ENCODE measurements around the gene OGN.

The OGN gene

GRCh38 chr9:92359394-92359995 lies 44.9 kb downstream of the OGN start:
- Histone ChIP-seq H3K27me3 (ENCODE audit: control insufficient read depth, low read length) (no peaks in the 10 kb centered on the region), H3K9me2 (replicated peaks; ENCODE audit: control insufficient read depth, low read length) (no peaks in the 10 kb centered on the region), H4K20me1 (ENCODE audit: control insufficient read depth, insufficient read depth, low read depth, low read length) (no peaks in the 10 kb centered on the region), H3K9me3 (ENCODE audit: control insufficient read depth, insufficient read depth, low read length) (no peaks in the 10 kb centered on the region), H3K27ac (ENCODE audit: low read depth, low read length) (no peak overlapping the region), H3K4me1 (ENCODE audit: control insufficient read depth, low read length) (no peaks in the 10 kb centered on the region), H3K4me2 (ENCODE audit: low read length) (no peak overlapping the region), H3K36me3 (ENCODE audit: control insufficient read depth, low read length) (0 out of 2 replicates have a peak, but pooled peaks cover 3% of the 10 kb centered on the region), H3K4me3 (ENCODE audit: low read length) (no peak overlapping the region), H3F3A (ENCODE audit: control insufficient read depth, insufficient read depth) (no peaks in the 10 kb centered on the region), H3K79me2 (ENCODE audit: control insufficient read depth, low read length) (no peaks in the 10 kb centered on the region)
- TF ChIP-seq, protein P1, sequence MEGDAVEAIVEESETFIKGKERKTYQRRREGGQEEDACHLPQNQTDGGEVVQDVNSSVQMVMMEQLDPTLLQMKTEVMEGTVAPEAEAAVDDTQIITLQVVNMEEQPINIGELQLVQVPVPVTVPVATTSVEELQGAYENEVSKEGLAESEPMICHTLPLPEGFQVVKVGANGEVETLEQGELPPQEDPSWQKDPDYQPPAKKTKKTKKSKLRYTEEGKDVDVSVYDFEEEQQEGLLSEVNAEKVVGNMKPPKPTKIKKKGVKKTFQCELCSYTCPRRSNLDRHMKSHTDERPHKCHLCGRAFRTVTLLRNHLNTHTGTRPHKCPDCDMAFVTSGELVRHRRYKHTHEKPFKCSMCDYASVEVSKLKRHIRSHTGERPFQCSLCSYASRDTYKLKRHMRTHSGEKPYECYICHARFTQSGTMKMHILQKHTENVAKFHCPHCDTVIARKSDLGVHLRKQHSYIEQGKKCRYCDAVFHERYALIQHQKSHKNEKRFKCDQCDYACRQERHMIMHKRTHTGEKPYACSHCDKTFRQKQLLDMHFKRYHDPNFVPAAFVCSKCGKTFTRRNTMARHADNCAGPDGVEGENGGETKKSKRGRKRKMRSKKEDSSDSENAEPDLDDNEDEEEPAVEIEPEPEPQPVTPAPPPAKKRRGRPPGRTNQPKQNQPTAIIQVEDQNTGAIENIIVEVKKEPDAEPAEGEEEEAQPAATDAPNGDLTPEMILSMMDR (IDR thresholded peaks at IDR 0.05; ENCODE audit: low read depth, low read length, poor library complexity, severe bottlenecking), result no peak
- no peak for TF ChIP-seq EZH2phosphoT487 (IDR thresholded peaks at IDR 0.05; ENCODE audit: borderline replicate concordance, low read length)

DNA sequence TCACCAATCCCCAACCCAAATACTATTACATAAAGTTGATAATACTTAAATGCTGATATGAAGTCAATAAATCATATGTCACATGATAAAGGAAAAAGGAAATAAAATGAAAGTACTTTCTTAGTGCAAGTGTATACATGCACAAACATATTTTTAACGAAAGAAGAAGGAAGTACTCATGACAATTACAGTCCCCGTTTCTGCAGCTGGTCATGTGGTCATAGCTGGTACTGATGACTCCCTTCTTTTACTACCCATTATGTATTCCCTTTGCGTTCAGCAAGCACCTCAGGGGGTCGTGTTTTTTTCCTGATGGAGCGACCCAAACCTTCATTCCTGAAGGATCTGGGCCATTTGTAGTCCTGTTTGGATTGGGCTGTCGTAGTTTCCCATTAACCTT lies 51.3 kb downstream of the OGN start:
- Histone ChIP-seq H3K4me3 (ENCODE audit: low read length) (no peak overlapping the region), H3K27ac (ENCODE audit: low read depth, low read length) (no peak overlapping the region), H3K4me1 (ENCODE audit: control insufficient read depth, low read length) (no peaks in the 10 kb centered on the region), H3K9me2 (replicated peaks; ENCODE audit: control insufficient read depth, low read length) (no peaks in the 10 kb centered on the region), H3K79me2 (ENCODE audit: control insufficient read depth, low read length) (no peaks in the 10 kb centered on the region), H3K9me3 (ENCODE audit: control insufficient read depth, insufficient read depth, low read length) (0 out of 2 replicates have a peak, but pooled peaks cover 6% of the 10 kb centered on the region), H3K4me2 (ENCODE audit: low read length) (no peak overlapping the region), H3K36me3 (ENCODE audit: control insufficient read depth, low read length) (peaks cover 31% of the 10 kb centered on the region), H4K20me1 (ENCODE audit: control insufficient read depth, insufficient read depth, low read depth, low read length) (no peaks in the 10 kb centered on the region), H3F3A (ENCODE audit: control insufficient read depth, insufficient read depth) (no peaks in the 10 kb centered on the region), H3K27me3 (ENCODE audit: control insufficient read depth, low read length) (no peaks in the 10 kb centered on the region)
- TF ChIP-seq, protein P1 (IDR thresholded peaks at IDR 0.05; ENCODE audit: low read depth, low read length, poor library complexity, severe bottlenecking), result no peak

DNA sequence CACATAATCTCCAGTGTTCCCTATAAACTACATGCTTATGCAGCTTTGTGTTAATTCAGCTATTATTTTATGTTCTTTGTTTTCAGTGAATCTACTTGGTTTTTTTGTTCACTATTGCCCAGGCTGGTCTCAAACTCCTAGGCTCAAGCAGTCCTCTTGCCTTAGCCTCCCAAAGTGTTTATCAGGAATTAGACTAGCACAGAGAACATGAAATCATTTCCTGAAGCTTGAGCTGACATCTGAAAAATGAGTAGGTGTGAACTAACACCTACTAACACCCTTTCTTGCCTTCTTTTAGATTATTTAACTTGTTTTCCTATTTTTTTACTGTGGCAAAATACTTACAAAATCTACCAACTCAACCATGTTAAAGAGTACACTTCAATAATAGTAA lies 53.6 kb downstream of the OGN start:
- H3K4me3 ChIP-seq (ENCODE audit: low read length), result no peak overlapping the region
- H3K36me3 ChIP-seq (ENCODE audit: control insufficient read depth, low read length), result peaks cover 45% of the 10 kb centered on the region
- no peak for TF ChIP-seq EZH2phosphoT487 (IDR thresholded peaks at IDR 0.05; ENCODE audit: borderline replicate concordance, low read length)
- TF ChIP-seq, protein P1 (IDR thresholded peaks at IDR 0.05; ENCODE audit: low read depth, low read length, poor library complexity, severe bottlenecking), result no peak
- no peaks in the 10 kb centered on the region for H3K27me3 ChIP-seq (ENCODE audit: control insufficient read depth, low read length)
- 0 out of 2 replicates have a peak, but pooled peaks cover 6% of the 10 kb centered on the region for H3K9me3 ChIP-seq (ENCODE audit: control insufficient read depth, insufficient read depth, low read length)
- H3F3A ChIP-seq (ENCODE audit: control insufficient read depth, insufficient read depth), result no peaks in the 10 kb centered on the region
- H3K79me2 ChIP-seq (ENCODE audit: control insufficient read depth, low read length), result no peaks in the 10 kb centered on the region
- no peak overlapping the region for H3K27ac ChIP-seq (ENCODE audit: low read depth, low read length)
- no peaks in the 10 kb centered on the region for H3K4me1 ChIP-seq (ENCODE audit: control insufficient read depth, low read length)
- H3K9me2 ChIP-seq (replicated peaks; ENCODE audit: control insufficient read depth, low read length), result no peaks in the 10 kb centered on the region
- H3K4me2 ChIP-seq (ENCODE audit: low read length), result no peak overlapping the region
- H4K20me1 ChIP-seq (ENCODE audit: control insufficient read depth, insufficient read depth, low read depth, low read length), result no peaks in the 10 kb centered on the region

All from DOHH2 (cell line).